ENCODE data around the gene MPLKIP. TPM values are rescaled to one million over a fixed set of nuclear protein-coding genes. Genes with fewer than 3 reads are reported as not detected.

The MPLKIP gene
- total and polyA plus RNA-seq, 10 of the 15 experiments (the other 5 are each of a cell fraction or from before 2014, with no cell fraction given) = 4.6 to 78.8 (median 37.2) TPM

DNA sequence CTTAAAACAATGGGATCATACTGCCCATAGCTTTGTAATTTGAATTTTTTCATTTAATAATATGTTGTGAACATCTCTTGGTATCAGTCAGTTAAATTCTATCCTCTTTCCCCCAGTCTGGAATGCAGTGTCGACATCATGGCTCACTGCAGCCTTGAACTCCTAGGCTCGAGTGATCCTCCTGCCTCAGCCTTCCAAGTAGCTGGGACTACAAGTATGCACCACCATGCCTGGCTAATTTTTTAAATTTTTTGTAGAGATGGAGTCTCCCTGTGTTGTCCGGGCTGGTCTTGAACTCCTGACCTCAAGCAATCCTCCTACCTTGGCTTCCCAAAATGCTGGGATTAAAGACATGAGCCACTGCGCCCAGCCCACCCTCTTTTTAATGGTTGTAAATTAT lies 34.6 kb downstream of the MPLKIP start:
- H3K4me1 ChIP-seq (ENCODE audit: control insufficient read depth, insufficient read depth, low read length) = no peaks in the 10 kb centered on the region
- WGBS (ENCODE audit: insufficient coverage, insufficient replicate concordance, low lambda C conversion rate, missing lambda C conversion rate) = 100% methylated on average over 4 of the region's 4 CpGs
- no peaks in the 10 kb centered on the region for H4K20me1 ChIP-seq (ENCODE audit: control insufficient read depth, insufficient read depth)
- in situ Hi-C loops (cut with MboI) (no loop called here), intact Hi-C loops (cut with micrococcal nuclease; ENCODE audit: unreplicated experiment) (no loop called here)
- H3K27me3 ChIP-seq (replicated peaks in 1 of 2; ENCODE audit: control insufficient read depth in 2 of 2, insufficient read depth in 2 of 2, low read length in 1 of 2) = no peaks in the 10 kb centered on the region
- no peaks in the 10 kb centered on the region for H3K9me3 ChIP-seq (replicated peaks; ENCODE audit: control insufficient read depth, insufficient read depth, low read length)
- H3K4me3 ChIP-seq = no peak overlapping the region
- POLR2A ChIA-PET = no interaction called here
- H3K27ac ChIP-seq (ENCODE audit: control insufficient read depth, insufficient read depth) = no peak overlapping the region
- ATAC-seq (no peak), DNase-seq (ENCODE audit: low read depth, low spot score) (no peak), FAIRE-seq (no peak)
- no peaks in the 10 kb centered on the region for H3K36me3 ChIP-seq (ENCODE audit: control insufficient read depth in 2 of 2, insufficient read depth in 2 of 2, low read length in 1 of 2)
- RAD21 ChIA-PET (ENCODE audit: unreplicated experiment) = no interaction called here
- no peak overlapping the region for H2AFZ ChIP-seq (ENCODE audit: control insufficient read depth, low read depth, low read length)
- no peak overlapping the region for H3K9ac ChIP-seq (ENCODE audit: control insufficient read depth, insufficient read depth, low read length)
- no peaks in the 10 kb centered on the region for H3K79me2 ChIP-seq (ENCODE audit: control insufficient read depth, insufficient read depth, low read length)
- SMC1A ChIA-PET (ENCODE audit: uncharacterized antibody, unreplicated experiment) = no interaction called here
- BruUV-seq (replicated peaks) = no TSS peak
- CTCF ChIA-PET = no interaction called here
- H3K4me2 ChIP-seq (ENCODE audit: control insufficient read depth, insufficient read depth) = no peak overlapping the region
- TF ChIP-seq PML (IDR thresholded peaks at IDR 0.05; ENCODE audit: low read length) (no peak), GATAD2B (conservative IDR thresholded peaks at IDR 0.05; ENCODE audit: low read depth) (no peak), JUNB (IDR thresholded peaks at IDR 0.05) (no peak), MTA3 (IDR thresholded peaks at IDR 0.05; ENCODE audit: borderline replicate concordance, low read length) (no peak), NR2C2 (IDR thresholded peaks at IDR 0.05; ENCODE audit: borderline replicate concordance, control insufficient read depth, insufficient read length, low read depth) (no peak), MTA2 (IDR thresholded peaks at IDR 0.05; ENCODE audit: low read depth) (no peak), NRF1 (conservative IDR thresholded peaks at IDR 0.05; ENCODE audit: low read depth, low read length) (no peak), MXI1 (IDR thresholded peaks at IDR 0.05; ENCODE audit: low read depth, low read length) (no peak)
- TF ChIP-seq, protein P1, sequence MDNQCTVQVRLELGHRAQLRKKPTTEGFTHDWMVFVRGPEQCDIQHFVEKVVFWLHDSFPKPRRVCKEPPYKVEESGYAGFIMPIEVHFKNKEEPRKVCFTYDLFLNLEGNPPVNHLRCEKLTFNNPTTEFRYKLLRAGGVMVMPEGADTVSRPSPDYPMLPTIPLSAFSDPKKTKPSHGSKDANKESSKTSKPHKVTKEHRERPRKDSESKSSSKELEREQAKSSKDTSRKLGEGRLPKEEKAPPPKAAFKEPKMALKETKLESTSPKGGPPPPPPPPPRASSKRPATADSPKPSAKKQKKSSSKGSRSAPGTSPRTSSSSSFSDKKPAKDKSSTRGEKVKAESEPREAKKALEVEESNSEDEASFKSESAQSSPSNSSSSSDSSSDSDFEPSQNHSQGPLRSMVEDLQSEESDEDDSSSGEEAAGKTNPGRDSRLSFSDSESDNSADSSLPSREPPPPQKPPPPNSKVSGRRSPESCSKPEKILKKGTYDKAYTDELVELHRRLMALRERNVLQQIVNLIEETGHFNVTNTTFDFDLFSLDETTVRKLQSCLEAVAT (IDR thresholded peaks at IDR 0.05) = no peak
- TF ChIP-seq, protein P2, sequence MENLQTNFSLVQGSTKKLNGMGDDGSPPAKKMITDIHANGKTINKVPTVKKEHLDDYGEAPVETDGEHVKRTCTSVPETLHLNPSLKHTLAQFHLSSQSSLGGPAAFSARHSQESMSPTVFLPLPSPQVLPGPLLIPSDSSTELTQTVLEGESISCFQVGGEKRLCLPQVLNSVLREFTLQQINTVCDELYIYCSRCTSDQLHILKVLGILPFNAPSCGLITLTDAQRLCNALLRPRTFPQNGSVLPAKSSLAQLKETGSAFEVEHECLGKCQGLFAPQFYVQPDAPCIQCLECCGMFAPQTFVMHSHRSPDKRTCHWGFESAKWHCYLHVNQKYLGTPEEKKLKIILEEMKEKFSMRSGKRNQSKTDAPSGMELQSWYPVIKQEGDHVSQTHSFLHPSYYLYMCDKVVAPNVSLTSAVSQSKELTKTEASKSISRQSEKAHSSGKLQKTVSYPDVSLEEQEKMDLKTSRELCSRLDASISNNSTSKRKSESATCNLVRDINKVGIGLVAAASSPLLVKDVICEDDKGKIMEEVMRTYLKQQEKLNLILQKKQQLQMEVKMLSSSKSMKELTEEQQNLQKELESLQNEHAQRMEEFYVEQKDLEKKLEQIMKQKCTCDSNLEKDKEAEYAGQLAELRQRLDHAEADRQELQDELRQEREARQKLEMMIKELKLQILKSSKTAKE (IDR thresholded peaks at IDR 0.05; ENCODE audit: low read depth, poor library complexity, severe bottlenecking) = no peak
- TF ChIP-seq, protein P3, sequence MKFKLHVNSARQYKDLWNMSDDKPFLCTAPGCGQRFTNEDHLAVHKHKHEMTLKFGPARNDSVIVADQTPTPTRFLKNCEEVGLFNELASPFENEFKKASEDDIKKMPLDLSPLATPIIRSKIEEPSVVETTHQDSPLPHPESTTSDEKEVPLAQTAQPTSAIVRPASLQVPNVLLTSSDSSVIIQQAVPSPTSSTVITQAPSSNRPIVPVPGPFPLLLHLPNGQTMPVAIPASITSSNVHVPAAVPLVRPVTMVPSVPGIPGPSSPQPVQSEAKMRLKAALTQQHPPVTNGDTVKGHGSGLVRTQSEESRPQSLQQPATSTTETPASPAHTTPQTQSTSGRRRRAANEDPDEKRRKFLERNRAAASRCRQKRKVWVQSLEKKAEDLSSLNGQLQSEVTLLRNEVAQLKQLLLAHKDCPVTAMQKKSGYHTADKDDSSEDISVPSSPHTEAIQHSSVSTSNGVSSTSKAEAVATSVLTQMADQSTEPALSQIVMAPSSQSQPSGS (IDR thresholded peaks at IDR 0.05; ENCODE audit: low read length) = no peak
- TF ChIP-seq, protein P4, sequence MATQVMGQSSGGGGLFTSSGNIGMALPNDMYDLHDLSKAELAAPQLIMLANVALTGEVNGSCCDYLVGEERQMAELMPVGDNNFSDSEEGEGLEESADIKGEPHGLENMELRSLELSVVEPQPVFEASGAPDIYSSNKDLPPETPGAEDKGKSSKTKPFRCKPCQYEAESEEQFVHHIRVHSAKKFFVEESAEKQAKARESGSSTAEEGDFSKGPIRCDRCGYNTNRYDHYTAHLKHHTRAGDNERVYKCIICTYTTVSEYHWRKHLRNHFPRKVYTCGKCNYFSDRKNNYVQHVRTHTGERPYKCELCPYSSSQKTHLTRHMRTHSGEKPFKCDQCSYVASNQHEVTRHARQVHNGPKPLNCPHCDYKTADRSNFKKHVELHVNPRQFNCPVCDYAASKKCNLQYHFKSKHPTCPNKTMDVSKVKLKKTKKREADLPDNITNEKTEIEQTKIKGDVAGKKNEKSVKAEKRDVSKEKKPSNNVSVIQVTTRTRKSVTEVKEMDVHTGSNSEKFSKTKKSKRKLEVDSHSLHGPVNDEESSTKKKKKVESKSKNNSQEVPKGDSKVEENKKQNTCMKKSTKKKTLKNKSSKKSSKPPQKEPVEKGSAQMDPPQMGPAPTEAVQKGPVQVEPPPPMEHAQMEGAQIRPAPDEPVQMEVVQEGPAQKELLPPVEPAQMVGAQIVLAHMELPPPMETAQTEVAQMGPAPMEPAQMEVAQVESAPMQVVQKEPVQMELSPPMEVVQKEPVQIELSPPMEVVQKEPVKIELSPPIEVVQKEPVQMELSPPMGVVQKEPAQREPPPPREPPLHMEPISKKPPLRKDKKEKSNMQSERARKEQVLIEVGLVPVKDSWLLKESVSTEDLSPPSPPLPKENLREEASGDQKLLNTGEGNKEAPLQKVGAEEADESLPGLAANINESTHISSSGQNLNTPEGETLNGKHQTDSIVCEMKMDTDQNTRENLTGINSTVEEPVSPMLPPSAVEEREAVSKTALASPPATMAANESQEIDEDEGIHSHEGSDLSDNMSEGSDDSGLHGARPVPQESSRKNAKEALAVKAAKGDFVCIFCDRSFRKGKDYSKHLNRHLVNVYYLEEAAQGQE (IDR thresholded peaks at IDR 0.05; ENCODE audit: low read depth, low read length) = no peak
- TF ChIP-seq, protein P5, sequence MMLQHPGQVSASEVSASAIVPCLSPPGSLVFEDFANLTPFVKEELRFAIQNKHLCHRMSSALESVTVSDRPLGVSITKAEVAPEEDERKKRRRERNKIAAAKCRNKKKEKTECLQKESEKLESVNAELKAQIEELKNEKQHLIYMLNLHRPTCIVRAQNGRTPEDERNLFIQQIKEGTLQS (IDR thresholded peaks at IDR 0.05; ENCODE audit: borderline replicate concordance, extremely low read depth, low read depth, low read length) = no peak

Data from GM12878 (cell line).